H9 (cell line): ENCODE results near the gene HSPG2. TPM values are rescaled to one million over a fixed set of nuclear protein-coding genes. Genes with fewer than 3 reads are reported as not detected.

Experiments used
- DNase-seq: peaks from one replicate; pipeline ENCODE4 v3.0.0-alpha.2; 2017
- H2AFZ ChIP-seq: one replicate; pipeline ENCODE4 v1.6.1; 2013; ENCODE audit warnings: mild to moderate bottlenecking, low read length, control low read depth, moderate library complexity
- H2AK5ac ChIP-seq: 2 replicates; pipeline ENCODE4 v1.6.1; 2013; ENCODE audit warnings: low read length, control low read depth, mixed read lengths; ENCODE audit not compliant: insufficient read length
- H2BK120ac ChIP-seq: one replicate; pipeline ENCODE4 v1.6.1; 2013; ENCODE audit warnings: low read depth, mild to moderate bottlenecking, low read length, control low read depth, inconsistent platforms; ENCODE audit not compliant: poor library complexity, severe bottlenecking
- H2BK12ac ChIP-seq: 2 replicates; pipeline ENCODE4 v1.6.1; 2013; ENCODE audit warnings: low read length, control low read depth, mixed read lengths, low read depth; ENCODE audit not compliant: insufficient read length
- H2BK15ac ChIP-seq: 2 replicates; pipeline ENCODE4 v1.6.1; 2013; ENCODE audit warnings: low read depth, low read length, control low read depth
- H2BK20ac ChIP-seq: one replicate; pipeline ENCODE4 v1.6.1; 2013; ENCODE audit warnings: low read depth, mild to moderate bottlenecking, low read length, control low read depth, inconsistent platforms; ENCODE audit not compliant: poor library complexity, severe bottlenecking
- H2BK5ac ChIP-seq: 2 replicates; pipeline ENCODE4 v1.6.1; 2013; ENCODE audit warnings: low read length, control low read depth, mixed read lengths; ENCODE audit not compliant: insufficient read length
- H3K14ac ChIP-seq: 2 replicates; pipeline ENCODE4 v1.6.1; 2013; ENCODE audit warnings: low read length, control low read depth; ENCODE audit not compliant: insufficient read depth
- H3K18ac ChIP-seq: 2 replicates; pipeline ENCODE4 v1.6.1; 2013; ENCODE audit warnings: low read depth, mild to moderate bottlenecking, mixed read lengths, low read length, control low read depth; ENCODE audit not compliant: insufficient read length
- H3K23ac ChIP-seq: 2 replicates; pipeline ENCODE4 v1.6.1; 2013; ENCODE audit warnings: low read length, control low read depth, mixed read lengths, low read depth; ENCODE audit not compliant: insufficient read length
- H3K23me2 ChIP-seq: 2 replicates; pipeline ENCODE4 v1.6.1; 2013; ENCODE audit warnings: low read depth, mild to moderate bottlenecking, mixed read lengths, low read length, control low read depth; ENCODE audit not compliant: insufficient read length, poor library complexity, severe bottlenecking
- H3K27ac ChIP-seq: 2 replicates; pipeline ENCODE4 v1.5.1; 2013; ENCODE audit warnings: low read length, control low read depth, mixed read lengths, low read depth; ENCODE audit not compliant: insufficient read length
- H3K27me3 ChIP-seq: 2 replicates; pipeline ENCODE4 v1.6.1; 2013; ENCODE audit warnings: low read length, control low read depth, inconsistent platforms; ENCODE audit not compliant: insufficient read depth
- H3K4ac ChIP-seq: 2 replicates; pipeline ENCODE4 v1.6.1; 2013; ENCODE audit warnings: low read depth, mild to moderate bottlenecking, control low read depth, inconsistent platforms, low read length, moderate library complexity
- H3K4me1 ChIP-seq: 2 replicates; pipeline ENCODE4 v1.6.1; 2013; ENCODE audit warnings: low read length, control low read depth, inconsistent platforms; ENCODE audit not compliant: insufficient read depth
- H3K4me2 ChIP-seq: 2 replicates; pipeline ENCODE4 v1.6.1; 2013; ENCODE audit warnings: low read length, control low read depth, mixed read lengths; ENCODE audit not compliant: insufficient read length, insufficient read depth
- H3K56ac ChIP-seq: 2 replicates; pipeline ENCODE4 v1.6.1; 2013; ENCODE audit warnings: low read depth, mild to moderate bottlenecking, mixed read lengths, low read length, control low read depth; ENCODE audit not compliant: insufficient read length
- H3K79me1 ChIP-seq: 2 replicates; pipeline ENCODE4 v1.6.1; 2013; ENCODE audit warnings: low read depth, mild to moderate bottlenecking, moderate library complexity, low read length, control low read depth, inconsistent platforms; ENCODE audit not compliant: insufficient read depth, poor library complexity, severe bottlenecking
- H3K79me2 ChIP-seq: 2 replicates; pipeline ENCODE4 v1.6.1; 2013; ENCODE audit warnings: low read length, control low read depth, inconsistent platforms; ENCODE audit not compliant: insufficient read depth
- H3K9ac ChIP-seq: 2 replicates; pipeline ENCODE4 v1.6.1; 2013; ENCODE audit warnings: low read length, control low read depth, mixed read lengths; ENCODE audit not compliant: insufficient read length; ENCODE audit errors: extremely low read depth
- H3K9me3 ChIP-seq: one replicate; pipeline ENCODE4 v1.6.1; 2013; ENCODE audit warnings: low read depth, low read length, inconsistent platforms; ENCODE audit not compliant: control insufficient read depth
- H3T11ph ChIP-seq: one replicate; pipeline ENCODE4 v1.6.1; 2013; ENCODE audit warnings: mild to moderate bottlenecking, low read length, control low read depth, inconsistent platforms
- H4K20me1 ChIP-seq: one replicate; pipeline ENCODE4 v1.6.1; 2013; ENCODE audit not compliant: control insufficient read depth, insufficient read length, insufficient read depth
- H4K5ac ChIP-seq: 2 replicates; pipeline ENCODE4 v1.6.1; 2013; ENCODE audit warnings: low read depth, mild to moderate bottlenecking, mixed read lengths, low read length, control low read depth; ENCODE audit not compliant: insufficient read length
- H4K8ac ChIP-seq: replicated peaks from 2 replicates; pipeline ENCODE4 v1.6.1; 2013; ENCODE audit warnings: low read length, control low read depth, mixed read lengths, low read depth; ENCODE audit not compliant: insufficient read length
- H4K91ac ChIP-seq: 2 replicates; pipeline ENCODE4 v1.6.1; 2013; ENCODE audit warnings: low read depth, mild to moderate bottlenecking, moderate library complexity, mixed read lengths, low read length, control low read depth; ENCODE audit not compliant: insufficient read length
- H3K27ac Mint-ChIP-seq, 3 experiments: 2 replicates in 2 of 3; 3 replicates in 1 of 3; pipeline ENCODE4 v1.8.0; 2020 to 2021; ENCODE audit warnings: mixed read lengths in 3 of 3, mild to moderate bottlenecking in 1 of 3, moderate library complexity in 1 of 3
- H3K27me3 Mint-ChIP-seq: 2 replicates; pipeline ENCODE4 v1.8.0; 2021; ENCODE audit warnings: low read depth, mild to moderate bottlenecking, moderate library complexity, mixed read lengths
- H3K36me3 Mint-ChIP-seq, 3 experiments: 2 replicates in 2 of 3; 3 replicates in 1 of 3; pipeline ENCODE4 v1.8.0; 2020 to 2021; ENCODE audit warnings: low read depth in 3 of 3, mixed read lengths in 3 of 3; ENCODE audit not compliant: insufficient read depth in 1 of 3
- H3K4me1 Mint-ChIP-seq, 2 experiments: 2 replicates each; pipeline ENCODE4 v1.8.0; 2020; ENCODE audit warnings: mixed read lengths in 2 of 2
- H3K4me3 Mint-ChIP-seq, 2 experiments: 2 replicates in 1 of 2; 3 replicates in 1 of 2; pipeline ENCODE4 v1.8.0; 2020 to 2021; ENCODE audit warnings: mild to moderate bottlenecking in 2 of 2, mixed read lengths in 2 of 2, moderate library complexity in 1 of 2
- H3K9me3 Mint-ChIP-seq, 2 experiments: 2 replicates in 1 of 2; 3 replicates in 1 of 2; pipeline ENCODE4 v1.8.0; 2020; ENCODE audit warnings: mild to moderate bottlenecking in 2 of 2, mixed read lengths in 2 of 2, moderate library complexity in 1 of 2
- WGBS: extraction: QIAGEN DNeasy Blood & Tissue Kit; methylation state at CpG from one replicate; pipeline ENCODE4 v1.1.7; 2013; ENCODE audit warnings: missing lambda C conversion rate, low lambda C conversion rate, mixed read lengths; ENCODE audit not compliant: insufficient read length; ENCODE audit errors: extremely low coverage; 5-methylcytosine and 5-hydroxymethylcytosine counted together
- total RNA-seq: library from RNA; stranded (reverse); gene quantifications from 2 replicates; pipeline ENCODE4 v1.2.1, GENCODE V29; 2021
- TF ChIP-seq, protein P1 (sequence below): fragments of 200-600 bp; sonication (generic); conservative IDR thresholded peaks from 3 replicates; pipeline ENCODE4 v1.8.0; 2021; ENCODE audit warnings: antibody characterized with exemption, mild to moderate bottlenecking

Gene HSPG2
- total RNA-seq, 1 experiment from 2014 or later, result 90.0 TPM

DNA sequence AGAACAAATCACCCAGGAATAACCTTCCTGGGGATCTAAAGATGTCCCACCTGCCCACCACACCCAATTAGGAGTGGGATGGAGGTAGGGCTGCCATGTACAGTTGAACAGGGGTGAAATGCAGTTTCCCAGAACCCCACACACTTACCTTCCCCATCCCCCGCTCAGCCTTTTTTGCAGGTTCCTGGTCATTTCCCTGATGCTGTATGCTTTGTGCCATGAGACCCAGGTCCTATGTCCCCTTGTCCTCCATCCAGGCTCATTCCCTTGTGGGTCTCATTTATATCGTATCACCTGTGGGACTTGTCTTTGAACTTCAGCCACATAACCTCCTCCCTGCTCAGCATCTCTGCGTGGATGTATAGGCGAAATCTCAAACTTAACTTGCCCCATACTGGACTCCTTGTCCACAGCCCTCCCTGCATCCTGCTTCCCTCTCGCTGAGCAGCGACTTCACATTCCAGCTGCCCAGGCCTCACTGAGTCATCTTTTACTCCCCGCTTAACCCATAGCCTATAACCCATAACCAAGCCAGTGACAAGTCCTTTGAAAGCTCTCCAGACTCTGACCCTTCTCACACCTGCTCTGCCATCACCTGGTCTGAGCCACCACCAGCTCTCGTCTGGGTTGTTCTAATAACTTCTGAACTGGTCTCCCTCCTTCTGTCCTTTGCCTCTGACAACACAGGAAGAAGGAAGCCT, 120.4 kb downstream of the HSPG2 start:
- no peak overlapping the region for H3T11ph ChIP-seq
- H3K4ac ChIP-seq, result no peak overlapping the region
- Mint-ChIP-seq H3K9me3 (no peaks in the 10 kb centered on the region; a peak in 1 of 5 replicates), H3K27ac (no peak overlapping the region; a peak in 1 of 7 replicates), H3K4me3 (no peak overlapping the region; a peak in 1 of 5 replicates), H3K36me3 (peaks cover 0 to 4% (median 0%) of the 10 kb centered on the region in 3 experiments; a peak in 3 of 7 replicates), H3K27me3 (peaks cover 16% of the 10 kb centered on the region), H3K4me1 (peaks cover 11 to 12% of the 10 kb centered on the region in 2 experiments)
- H3K23me2 ChIP-seq, result no peaks in the 10 kb centered on the region
- no peaks in the 10 kb centered on the region for H4K20me1 ChIP-seq
- H2BK15ac ChIP-seq, result no peak overlapping the region
- H4K5ac ChIP-seq, result no peak overlapping the region
- no peak overlapping the region for H2BK5ac ChIP-seq
- H3K23ac ChIP-seq, result no peak overlapping the region
- H2BK20ac ChIP-seq, result no peak overlapping the region
- H4K8ac ChIP-seq, result no peak overlapping the region
- H3K79me2 ChIP-seq, result 0 out of 2 replicates have a peak, but pooled peaks cover 2% of the 10 kb centered on the region
- no peak for DNase-seq
- no peak overlapping the region for H2BK120ac ChIP-seq
- no CpG with 5 or more reads among the region's 8 CpGs for WGBS
- no peak overlapping the region for H3K9ac ChIP-seq
- no peak overlapping the region for H2AFZ ChIP-seq
- H3K27ac ChIP-seq, result no peak overlapping the region
- no peaks in the 10 kb centered on the region for H3K4me1 ChIP-seq
- TF ChIP-seq, protein P1, sequence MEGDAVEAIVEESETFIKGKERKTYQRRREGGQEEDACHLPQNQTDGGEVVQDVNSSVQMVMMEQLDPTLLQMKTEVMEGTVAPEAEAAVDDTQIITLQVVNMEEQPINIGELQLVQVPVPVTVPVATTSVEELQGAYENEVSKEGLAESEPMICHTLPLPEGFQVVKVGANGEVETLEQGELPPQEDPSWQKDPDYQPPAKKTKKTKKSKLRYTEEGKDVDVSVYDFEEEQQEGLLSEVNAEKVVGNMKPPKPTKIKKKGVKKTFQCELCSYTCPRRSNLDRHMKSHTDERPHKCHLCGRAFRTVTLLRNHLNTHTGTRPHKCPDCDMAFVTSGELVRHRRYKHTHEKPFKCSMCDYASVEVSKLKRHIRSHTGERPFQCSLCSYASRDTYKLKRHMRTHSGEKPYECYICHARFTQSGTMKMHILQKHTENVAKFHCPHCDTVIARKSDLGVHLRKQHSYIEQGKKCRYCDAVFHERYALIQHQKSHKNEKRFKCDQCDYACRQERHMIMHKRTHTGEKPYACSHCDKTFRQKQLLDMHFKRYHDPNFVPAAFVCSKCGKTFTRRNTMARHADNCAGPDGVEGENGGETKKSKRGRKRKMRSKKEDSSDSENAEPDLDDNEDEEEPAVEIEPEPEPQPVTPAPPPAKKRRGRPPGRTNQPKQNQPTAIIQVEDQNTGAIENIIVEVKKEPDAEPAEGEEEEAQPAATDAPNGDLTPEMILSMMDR, result no peak
- no peak overlapping the region for H3K14ac ChIP-seq
- H4K91ac ChIP-seq, result no peak overlapping the region
- H2BK12ac ChIP-seq, result no peak overlapping the region
- H3K9me3 ChIP-seq, result no peaks in the 10 kb centered on the region
- no peaks in the 10 kb centered on the region for H3K79me1 ChIP-seq
- no peak overlapping the region for H3K4me2 ChIP-seq
- H3K18ac ChIP-seq, result no peak overlapping the region
- no peak overlapping the region for H3K56ac ChIP-seq
- no peak overlapping the region for H2AK5ac ChIP-seq
- H3K27me3 ChIP-seq, result no peaks in the 10 kb centered on the region
